ENCODE data around the gene GLCE.

DNA sequence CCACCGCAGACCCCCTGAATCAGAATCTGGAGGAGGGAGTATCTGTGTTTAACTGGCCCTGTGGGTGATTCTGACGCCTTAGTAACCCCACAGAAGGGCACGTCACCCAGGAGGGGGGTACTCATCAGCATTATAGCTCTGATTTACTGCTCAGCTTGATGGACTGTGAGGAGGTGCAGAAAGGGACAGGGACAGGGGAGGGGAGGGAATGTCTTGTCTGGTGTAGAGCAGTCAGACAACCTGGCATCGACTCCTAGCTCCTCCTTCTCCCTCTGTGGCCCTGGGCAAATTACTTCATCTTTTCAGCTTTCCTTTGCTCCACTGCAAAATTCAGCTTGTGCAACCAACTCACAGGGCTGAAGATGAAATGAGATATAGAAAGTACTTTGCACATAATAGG is 42.3 kb upstream of the GLCE start:
- TF ChIP-seq, protein P1, sequence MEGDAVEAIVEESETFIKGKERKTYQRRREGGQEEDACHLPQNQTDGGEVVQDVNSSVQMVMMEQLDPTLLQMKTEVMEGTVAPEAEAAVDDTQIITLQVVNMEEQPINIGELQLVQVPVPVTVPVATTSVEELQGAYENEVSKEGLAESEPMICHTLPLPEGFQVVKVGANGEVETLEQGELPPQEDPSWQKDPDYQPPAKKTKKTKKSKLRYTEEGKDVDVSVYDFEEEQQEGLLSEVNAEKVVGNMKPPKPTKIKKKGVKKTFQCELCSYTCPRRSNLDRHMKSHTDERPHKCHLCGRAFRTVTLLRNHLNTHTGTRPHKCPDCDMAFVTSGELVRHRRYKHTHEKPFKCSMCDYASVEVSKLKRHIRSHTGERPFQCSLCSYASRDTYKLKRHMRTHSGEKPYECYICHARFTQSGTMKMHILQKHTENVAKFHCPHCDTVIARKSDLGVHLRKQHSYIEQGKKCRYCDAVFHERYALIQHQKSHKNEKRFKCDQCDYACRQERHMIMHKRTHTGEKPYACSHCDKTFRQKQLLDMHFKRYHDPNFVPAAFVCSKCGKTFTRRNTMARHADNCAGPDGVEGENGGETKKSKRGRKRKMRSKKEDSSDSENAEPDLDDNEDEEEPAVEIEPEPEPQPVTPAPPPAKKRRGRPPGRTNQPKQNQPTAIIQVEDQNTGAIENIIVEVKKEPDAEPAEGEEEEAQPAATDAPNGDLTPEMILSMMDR (IDR thresholded peaks at IDR 0.05 in 4 of 5, conservative IDR thresholded peaks at IDR 0.05 in 1 of 5), result no peak
- no peak for TF ChIP-seq POLR2A (IDR thresholded peaks at IDR 0.05)
